Measurements from ENCODE around the gene PARP3. TPM values are rescaled to one million over a fixed set of nuclear protein-coding genes. Genes with fewer than 3 reads are reported as not detected.

The PARP3 gene
- total RNA-seq, 1 experiment from 2014 or later, result 25.5 TPM

GRCh38 chr3:51908026-51908425 lies 34.1 kb upstream of the PARP3 start:
- no peak overlapping the region for H3K4me3 Mint-ChIP-seq (ENCODE audit: unreplicated experiment)
- no peak for DNase-seq (ENCODE audit: unreplicated experiment)
- ChIA-PET CTCF (interaction anchor here (0.5 kb wide), 1 partner anchor 1294 kb away, joined by 3 read pairs; no protein-coding TSS in a partner anchor), POLR2A (no interaction called here)
- BruUV-seq (replicated peaks), result no TSS peak
- no peak overlapping the region for H3K27ac Mint-ChIP-seq (ENCODE audit: low read depth, unreplicated experiment)
- peaks cover 11% of the 10 kb centered on the region for H3K36me3 Mint-ChIP-seq (ENCODE audit: insufficient read depth, unreplicated experiment)
- peaks cover 16% of the 10 kb centered on the region for H3K9me3 Mint-ChIP-seq (ENCODE audit: unreplicated experiment)
- intact Hi-C loops (cut with micrococcal nuclease), result no loop called here
- H3K27me3 Mint-ChIP-seq (ENCODE audit: insufficient read depth, unreplicated experiment), result no peaks in the 10 kb centered on the region
- TF ChIP-seq, protein P1, sequence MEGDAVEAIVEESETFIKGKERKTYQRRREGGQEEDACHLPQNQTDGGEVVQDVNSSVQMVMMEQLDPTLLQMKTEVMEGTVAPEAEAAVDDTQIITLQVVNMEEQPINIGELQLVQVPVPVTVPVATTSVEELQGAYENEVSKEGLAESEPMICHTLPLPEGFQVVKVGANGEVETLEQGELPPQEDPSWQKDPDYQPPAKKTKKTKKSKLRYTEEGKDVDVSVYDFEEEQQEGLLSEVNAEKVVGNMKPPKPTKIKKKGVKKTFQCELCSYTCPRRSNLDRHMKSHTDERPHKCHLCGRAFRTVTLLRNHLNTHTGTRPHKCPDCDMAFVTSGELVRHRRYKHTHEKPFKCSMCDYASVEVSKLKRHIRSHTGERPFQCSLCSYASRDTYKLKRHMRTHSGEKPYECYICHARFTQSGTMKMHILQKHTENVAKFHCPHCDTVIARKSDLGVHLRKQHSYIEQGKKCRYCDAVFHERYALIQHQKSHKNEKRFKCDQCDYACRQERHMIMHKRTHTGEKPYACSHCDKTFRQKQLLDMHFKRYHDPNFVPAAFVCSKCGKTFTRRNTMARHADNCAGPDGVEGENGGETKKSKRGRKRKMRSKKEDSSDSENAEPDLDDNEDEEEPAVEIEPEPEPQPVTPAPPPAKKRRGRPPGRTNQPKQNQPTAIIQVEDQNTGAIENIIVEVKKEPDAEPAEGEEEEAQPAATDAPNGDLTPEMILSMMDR (IDR thresholded peaks at IDR 0.05; ENCODE audit: unreplicated experiment), result no peak
- no peaks in the 10 kb centered on the region for H3K4me1 Mint-ChIP-seq (ENCODE audit: insufficient read depth, unreplicated experiment)

GRCh38 chr3:51916418-51916817 lies 25.7 kb upstream of the PARP3 start:
- POLR2A ChIA-PET, result interaction anchor here (1.1 kb wide), 1 partner anchor 21 kb away, joined by 3 read pairs; no protein-coding TSS in a partner anchor
- H3K36me3 Mint-ChIP-seq (ENCODE audit: insufficient read depth, unreplicated experiment), result no peaks in the 10 kb centered on the region
- BruUV-seq (replicated peaks), result no TSS peak
- no peaks in the 10 kb centered on the region for H3K9me3 Mint-ChIP-seq (ENCODE audit: unreplicated experiment)
- H3K4me3 Mint-ChIP-seq (ENCODE audit: unreplicated experiment), result no peak overlapping the region
- no peak overlapping the region for H3K27ac Mint-ChIP-seq (ENCODE audit: low read depth, unreplicated experiment)
- CTCF ChIA-PET, result interaction anchor here (1.1 kb wide), 1 partner anchor 58 kb away, joined by 3 read pairs; the partner anchor contains the start of gene ABHD14B
- peaks cover 46% of the 10 kb centered on the region for H3K27me3 Mint-ChIP-seq (ENCODE audit: insufficient read depth, unreplicated experiment)
- no peaks in the 10 kb centered on the region for H3K4me1 Mint-ChIP-seq (ENCODE audit: insufficient read depth, unreplicated experiment)
- DNase-seq (ENCODE audit: unreplicated experiment), result no peak
- TF ChIP-seq, protein P1 (IDR thresholded peaks at IDR 0.05; ENCODE audit: unreplicated experiment), result no peak
- intact Hi-C loops (cut with micrococcal nuclease), result no loop called here

DNA sequence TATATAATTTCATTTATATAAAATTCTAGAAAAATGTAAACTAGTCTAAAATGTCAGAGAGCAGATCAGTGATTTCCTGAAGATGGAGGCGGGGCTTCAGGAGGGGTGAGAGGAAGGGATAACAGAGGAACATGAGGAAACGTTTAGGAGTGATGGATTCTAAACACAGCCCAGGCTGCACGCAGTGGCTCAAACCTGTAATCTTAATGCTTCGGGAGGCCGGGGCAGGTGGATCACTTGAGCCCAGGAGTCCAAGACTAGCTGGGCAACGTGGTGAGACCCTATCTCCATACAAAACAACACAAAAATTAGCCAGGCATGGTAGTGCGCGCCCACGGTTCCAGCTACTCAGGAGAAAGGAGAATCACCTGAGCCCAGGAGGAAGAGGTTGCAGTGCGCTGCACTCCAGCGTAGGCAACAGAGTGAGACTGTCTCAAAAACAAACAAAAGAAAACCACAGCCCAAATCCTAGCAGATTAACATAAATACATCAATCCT lies 21.0 kb upstream of the PARP3 start:
- CTCF ChIA-PET, result no interaction called here
- BruUV-seq (replicated peaks), result no TSS peak

GRCh38 chr3:51927061-51927977 lies 14.8 kb upstream of the PARP3 start:
- Mint-ChIP-seq H3K27me3 (ENCODE audit: insufficient read depth, unreplicated experiment) (peaks cover 5% of the 10 kb centered on the region), H3K36me3 (ENCODE audit: insufficient read depth, unreplicated experiment) (peaks cover 18% of the 10 kb centered on the region), H3K27ac (ENCODE audit: low read depth, unreplicated experiment) (no peak overlapping the region), H3K4me1 (ENCODE audit: insufficient read depth, unreplicated experiment) (no peaks in the 10 kb centered on the region), H3K9me3 (ENCODE audit: unreplicated experiment) (no peaks in the 10 kb centered on the region), H3K4me3 (ENCODE audit: unreplicated experiment) (no peak overlapping the region)
- intact Hi-C loops (cut with micrococcal nuclease), result no loop called here
- BruUV-seq (replicated peaks), result no TSS peak
- DNase-seq (ENCODE audit: unreplicated experiment), result no peak
- CTCF ChIA-PET, result interaction anchor here (0.6 to 0.7 kb wide), 2 partner anchors 411 to 1007 kb away, joined by 3 read pairs; no protein-coding TSS in a partner anchor
- POLR2A ChIA-PET, result interaction anchor here (0.6 kb wide), 1 partner anchor 120 kb away, joined by 6 read pairs; no protein-coding TSS in a partner anchor
- TF ChIP-seq, protein P1 (IDR thresholded peaks at IDR 0.05; ENCODE audit: unreplicated experiment), result no peak

More for the DNA sequence above, 21.0 kb upstream of the PARP3 start:
- no peaks in the 10 kb centered on the region for H3K36me3 Mint-ChIP-seq (ENCODE audit: insufficient read depth, unreplicated experiment)
- peaks cover 56% of the 10 kb centered on the region for H3K27me3 Mint-ChIP-seq (ENCODE audit: insufficient read depth, unreplicated experiment)
- H3K4me3 Mint-ChIP-seq (ENCODE audit: unreplicated experiment), result no peak overlapping the region
- intact Hi-C loops (cut with micrococcal nuclease), result no loop called here
- TF ChIP-seq, protein P1 (IDR thresholded peaks at IDR 0.05; ENCODE audit: unreplicated experiment), result no peak
- POLR2A ChIA-PET, result no interaction called here
- no peak for DNase-seq (ENCODE audit: unreplicated experiment)
- H3K9me3 Mint-ChIP-seq (ENCODE audit: unreplicated experiment), result no peaks in the 10 kb centered on the region
- no peaks in the 10 kb centered on the region for H3K4me1 Mint-ChIP-seq (ENCODE audit: insufficient read depth, unreplicated experiment)
- H3K27ac Mint-ChIP-seq (ENCODE audit: low read depth, unreplicated experiment), result no peak overlapping the region
